ENCODE data around the gene METTL26.

The METTL26 gene

GRCh38 chr16:638034-638543 lies 2.0 kb upstream of the METTL26 start:
- no peak for DNase-seq (ENCODE audit: low read depth in 2 of 2)

GRCh38 chr16:637081-638018 lies 1.2 kb upstream of the METTL26 start:
- peak; percentile 79 to 81 for DNase-seq (ENCODE audit: low read depth in 2 of 2)

GRCh38 chr16:635573-636205 lies 416 bp downstream of the METTL26 start:
- no peak for DNase-seq (ENCODE audit: low read depth in 2 of 2)

- no peak for DNase-seq (ENCODE audit: low read depth in 2 of 2)
Measured at GRCh38 chr16:634996-635395, 1.1 kb downstream of the METTL26 start.

- DNase-seq (ENCODE audit: low read depth in 2 of 2): no peak
Measured at GRCh38 chr16:634051-634670, 1.9 kb downstream of the METTL26 start.

- DNase-seq (ENCODE audit: low read depth in 2 of 2): no peak
Measured at GRCh38 chr16:633336-634050, 2.6 kb downstream of the METTL26 start.

GRCh38 chr16:632486-633335 lies 3.4 kb downstream of the METTL26 start:
- DNase-seq (ENCODE audit: low read depth in 2 of 2): no peak

GRCh38 chr16:631808-632358 lies 4.2 kb downstream of the METTL26 start:
- DNase-seq (ENCODE audit: low read depth in 2 of 2): no peak

GRCh38 chr16:630815-631405 lies 5.2 kb downstream of the METTL26 start, which contains the start of gene WFIKKN1:
Gene WFIKKN1 (plus strand): TSS chr16:630985. CDS start chr16:631254, 269 bp downstream.
- DNase-seq (ENCODE audit: low read depth in 2 of 2): no peak

- no peak for DNase-seq (ENCODE audit: low read depth in 2 of 2)
Measured at GRCh38 chr16:630249-630814, 5.8 kb downstream of the METTL26 start.

GRCh38 chr16:629833-630248 lies 6.3 kb downstream of the METTL26 start:
- no peak for DNase-seq (ENCODE audit: low read depth in 2 of 2)

- no peak for DNase-seq (ENCODE audit: low read depth in 2 of 2)
Measured at GRCh38 chr16:629185-629832, 6.8 kb downstream of the METTL26 start.

- no peak for DNase-seq (ENCODE audit: low read depth in 2 of 2)
Measured at GRCh38 chr16:628321-629061, 7.6 kb downstream of the METTL26 start.

- DNase-seq (ENCODE audit: low read depth in 2 of 2): no peak
Measured at GRCh38 chr16:627454-628239, 8.5 kb downstream of the METTL26 start.

- DNase-seq (ENCODE audit: low read depth in 2 of 2): no peak
Measured at GRCh38 chr16:626787-627453, 9.2 kb downstream of the METTL26 start.

GRCh38 chr16:625977-626765 lies 9.9 kb downstream of the METTL26 start:
- no peak for DNase-seq (ENCODE audit: low read depth in 2 of 2)

Measured in stimulated activated CD8-positive, alpha-beta memory T cell treated with anti-CD3 and anti-CD28 coated beads, Interleukin-7, amount 100 ng/mL, for 4 hours (primary cell).